GM18909 (cell line): Measurements from ENCODE around the gene TRIP13.
"Not testable (repeated sequence)": the region's sequence is repeated elsewhere in the genome, so short reads cannot be mapped to it uniquely, and the experiment has no call there.

ENCODE experiments used
- ATAC-seq: cut with Tn5 transposase; IDR thresholded peaks from one replicate; pipeline ENCODE4 v1.9.1; 2021; ENCODE audit warnings: mild to moderate bottlenecking; ENCODE audit not compliant: unreplicated experiment, poor library complexity

Gene TRIP13

GRCh38 chr5:871596-872298, 20.9 kb upstream of the TRIP13 start:
- no peak for ATAC-seq

DNA sequence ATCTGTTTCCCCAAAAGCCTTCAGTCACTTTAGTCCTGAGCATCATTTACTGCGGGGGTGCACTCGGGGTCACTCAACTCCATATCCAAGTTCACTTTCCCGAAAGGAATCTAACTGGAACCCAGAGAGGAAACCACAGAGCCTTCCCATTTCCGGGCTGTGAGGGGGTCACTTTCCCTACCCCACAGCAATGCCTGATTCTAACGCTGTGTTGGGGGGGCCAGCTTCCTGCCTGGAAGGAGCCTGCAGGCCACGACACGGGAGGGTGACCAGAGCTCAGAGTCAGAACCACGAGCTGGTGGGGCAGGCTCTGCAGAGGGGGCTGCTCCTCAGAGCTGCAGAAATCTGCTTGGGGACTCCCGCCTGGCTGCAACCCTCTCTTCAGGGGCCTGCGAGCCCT, 20.4 kb upstream of the TRIP13 start:
- no peak for ATAC-seq

DNA sequence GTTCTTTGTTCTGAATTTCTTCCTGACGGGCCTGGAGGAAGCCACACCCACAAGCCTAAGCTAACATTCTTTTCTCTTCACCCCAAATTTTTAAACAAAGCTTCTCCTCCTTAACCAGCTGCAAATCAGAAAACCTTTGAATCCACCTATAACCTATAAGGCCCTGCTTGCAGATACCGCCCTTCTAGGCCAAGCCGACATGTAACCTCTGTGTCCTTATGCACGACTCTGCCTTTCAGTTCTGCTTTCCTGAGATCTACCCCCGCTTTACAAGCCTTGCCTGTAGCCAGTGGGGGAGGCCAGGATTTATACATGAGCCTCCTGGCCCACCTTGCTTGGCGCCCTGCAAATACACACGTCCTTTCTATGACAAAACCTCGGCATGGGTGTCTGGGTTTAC, 19.4 kb upstream of the TRIP13 start:
- ATAC-seq = no peak

DNA sequence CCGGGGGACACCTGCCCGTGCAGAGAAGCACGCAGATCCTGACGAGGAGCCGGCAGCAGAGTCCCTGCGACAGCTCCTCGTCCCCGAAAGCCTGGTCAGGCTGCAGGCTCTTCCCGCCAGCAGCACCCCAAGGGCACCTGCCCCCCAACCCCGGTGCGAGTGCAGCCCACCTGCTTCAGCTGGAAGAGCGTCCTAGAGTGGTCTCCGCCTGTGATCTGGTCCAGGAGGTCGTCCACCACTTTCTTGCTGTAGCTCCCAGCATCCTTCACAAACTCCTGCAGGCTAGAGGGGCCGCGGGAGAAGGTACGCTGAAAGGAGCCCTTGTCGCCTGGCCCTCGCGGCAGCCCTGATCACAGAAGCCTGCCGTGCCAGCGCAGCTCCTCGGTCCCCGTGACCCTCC, 16.8 kb upstream of the TRIP13 start:
- ATAC-seq = no peak

- ATAC-seq = no peak
Observed at GRCh38 chr5:876398-877365, 16.0 kb upstream of the TRIP13 start.

- ATAC-seq = no peak
Observed at GRCh38 chr5:878125-878524, 14.6 kb upstream of the TRIP13 start.

GRCh38 chr5:878677-879076, 14.0 kb upstream of the TRIP13 start:
- ATAC-seq = not testable (repeated sequence)

- no peak for ATAC-seq
Observed at GRCh38 chr5:880816-881550, 11.7 kb upstream of the TRIP13 start.

DNA sequence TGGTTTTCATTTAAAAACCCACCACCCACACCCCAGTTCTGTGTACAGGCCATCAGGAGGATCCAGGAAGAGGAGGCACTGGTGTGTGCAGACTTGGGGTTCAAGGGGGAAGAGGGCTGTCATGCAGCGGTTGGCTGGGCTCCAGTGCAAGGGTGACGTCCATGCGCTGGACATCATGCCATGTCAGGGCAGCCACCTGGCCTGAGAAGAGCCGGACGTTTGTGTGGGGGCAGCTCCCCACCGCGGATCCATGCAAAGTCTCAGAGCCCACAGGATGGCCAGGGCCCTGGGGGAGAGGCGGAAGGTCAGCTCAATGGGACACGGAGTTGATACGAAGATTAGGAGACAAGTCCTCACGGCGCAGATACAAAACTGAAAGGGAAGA, 11.1 kb upstream of the TRIP13 start:
- no peak for ATAC-seq

DNA sequence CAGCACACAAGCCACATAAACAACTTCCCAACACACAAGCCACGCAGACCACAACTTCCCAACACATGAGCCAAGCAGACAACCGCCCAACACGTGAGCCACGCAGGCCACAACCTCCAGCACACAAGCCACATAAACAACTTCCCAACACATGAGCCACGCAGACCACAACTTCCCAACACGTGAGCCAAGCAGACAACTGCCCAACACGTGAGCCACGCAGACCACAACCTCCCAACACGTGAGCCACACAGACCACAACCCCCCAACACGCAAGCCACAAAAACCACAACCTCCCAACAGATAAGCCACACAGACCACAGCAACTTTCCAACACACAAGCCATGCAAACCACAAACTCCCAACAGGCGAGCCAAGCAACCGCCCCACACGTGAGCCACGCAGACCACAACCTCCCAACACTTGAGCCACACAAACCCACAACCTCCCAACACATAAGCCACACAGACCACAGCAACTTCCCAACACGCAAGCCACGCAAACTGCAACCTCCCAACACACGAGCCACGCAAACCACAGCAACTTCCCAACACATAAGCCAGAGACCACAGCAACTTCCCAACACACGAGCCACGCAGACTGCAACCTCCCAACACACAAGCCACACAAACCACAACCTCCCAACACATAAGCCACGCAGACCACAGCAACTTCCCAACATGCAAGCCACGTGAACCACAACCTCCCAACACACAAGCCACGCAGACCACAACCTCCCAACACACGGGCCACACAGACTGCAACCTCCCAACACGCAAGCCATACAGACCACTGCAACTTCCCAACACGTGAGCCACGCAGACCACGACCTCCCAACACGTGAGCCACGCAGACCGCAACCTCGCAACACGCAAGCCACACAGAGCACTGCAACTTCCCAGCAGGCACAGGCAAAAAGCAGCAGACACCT, 10.2 kb upstream of the TRIP13 start:
- no peak for ATAC-seq

DNA sequence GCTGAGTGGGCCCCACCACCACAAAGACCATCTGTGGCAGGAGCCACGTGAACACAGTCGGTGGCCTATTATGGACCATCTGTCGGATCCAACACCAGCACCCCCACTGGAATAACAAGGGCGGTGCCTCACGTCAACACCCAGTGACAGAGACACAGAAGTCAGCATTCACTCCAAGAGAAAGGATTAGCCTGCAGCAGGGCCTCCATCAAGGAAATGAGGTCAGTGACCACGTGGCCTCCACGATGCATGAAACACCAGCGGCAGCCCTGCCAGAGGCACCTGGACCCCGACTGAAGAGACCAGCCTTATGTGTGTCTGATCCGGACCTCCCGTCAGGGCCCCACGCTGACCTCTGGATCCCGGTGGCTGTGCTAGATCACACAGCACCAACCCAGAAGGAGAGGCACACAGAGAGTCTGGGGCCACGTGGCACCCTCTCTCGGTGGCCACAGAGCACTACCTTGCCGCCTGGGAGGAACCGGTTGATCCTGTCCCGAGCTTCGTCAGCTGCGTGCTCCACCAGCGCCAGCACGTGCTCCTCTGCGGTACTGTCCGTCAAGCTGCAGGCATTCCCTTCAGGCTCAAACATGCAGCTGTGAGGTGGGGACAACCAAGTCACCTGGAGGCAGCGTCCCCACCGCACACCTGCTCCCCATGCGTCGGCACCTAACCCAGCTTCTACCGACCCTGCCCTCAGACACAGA, 9.1 kb upstream of the TRIP13 start:
- no peak for ATAC-seq

- no peak for ATAC-seq
Observed at GRCh38 chr5:884345-885126, 8.1 kb upstream of the TRIP13 start.

- no peak for ATAC-seq
Observed at GRCh38 chr5:885127-885442, 7.6 kb upstream of the TRIP13 start.

- ATAC-seq = no peak
Observed at GRCh38 chr5:885529-885928, 7.2 kb upstream of the TRIP13 start.

- ATAC-seq = no peak
Observed at GRCh38 chr5:886036-886435, 6.6 kb upstream of the TRIP13 start.

- no peak for ATAC-seq
Observed at GRCh38 chr5:886716-887325, 5.9 kb upstream of the TRIP13 start.

DNA sequence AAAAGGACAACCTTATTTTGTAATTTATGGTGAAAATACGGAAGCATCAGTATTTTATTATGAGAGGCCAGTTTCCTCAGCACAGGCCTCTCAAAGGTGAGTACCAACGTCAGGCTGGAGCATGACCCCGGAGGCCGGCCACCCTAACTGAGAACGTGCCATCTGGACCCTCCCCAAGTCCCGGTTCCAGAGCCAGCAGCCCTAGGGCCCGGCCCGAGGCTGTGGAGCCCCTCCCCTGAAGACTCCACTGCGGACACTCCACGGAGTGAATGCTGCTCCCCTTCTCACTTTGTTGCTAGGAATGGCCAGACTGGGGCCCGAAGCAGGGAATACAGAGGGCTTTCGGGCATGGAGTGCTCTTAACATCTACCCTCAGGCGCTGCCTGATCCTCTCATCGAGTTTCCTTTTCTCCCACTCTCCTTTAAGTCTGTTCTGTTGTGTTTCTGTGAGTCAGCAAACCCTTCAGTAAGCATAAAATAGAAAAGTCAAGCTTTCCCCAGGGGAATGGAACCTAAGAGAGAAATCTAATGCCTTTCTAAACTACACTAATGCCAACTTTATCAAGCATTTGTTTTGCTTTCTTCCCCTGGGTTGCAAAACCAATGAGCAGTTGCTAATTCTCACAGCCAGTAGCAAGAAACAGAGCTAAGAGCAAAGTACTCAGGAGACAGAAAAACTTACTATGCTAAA, 4.6 kb upstream of the TRIP13 start:
- ATAC-seq = no peak

- ATAC-seq = no peak
Observed at GRCh38 chr5:888638-889035, 4.0 kb upstream of the TRIP13 start.
